Measurements from ENCODE around the gene CBY3. TPM values are rescaled to one million over a fixed set of nuclear protein-coding genes. Genes with fewer than 3 reads are reported as not detected.
A peak's percentile ranks its signal among the peaks of the same experiment; 100 is the strongest.

Gene CBY3
- total and polyA plus RNA-seq, 2 of the 13 experiments (the other 11 are each of a cell fraction or from before 2014, with no cell fraction given) = not detected

GRCh38 chr5:179697993-179698934, 17.4 kb upstream of the CBY3 start (continued):
- no peak for TF ChIP-seq ZNF484 (CRISPR knock-in tag; IDR thresholded peaks at IDR 0.05; ENCODE audit: borderline replicate concordance, low read depth)
- peak; percentile 43 for TF ChIP-seq XRCC5 (optimal IDR thresholded peaks at IDR 0.05; ENCODE audit: low read length)
- no peak for TF ChIP-seq HNRNPK (IDR thresholded peaks at IDR 0.05; ENCODE audit: low read depth, low read length, poor library complexity, severe bottlenecking)
- TF ChIP-seq GLI4 (CRISPR knock-in tag; IDR thresholded peaks at IDR 0.05; ENCODE audit: borderline replicate concordance) = no peak
- TF ChIP-seq IKZF4 (CRISPR knock-in tag; IDR thresholded peaks at IDR 0.05; ENCODE audit: borderline replicate concordance, low read depth, not compliant biosample characterization) = no peak
- TF ChIP-seq HMG20B (CRISPR knock-in tag; conservative IDR thresholded peaks at IDR 0.05) = no peak
- TF ChIP-seq YEATS4 (CRISPR knock-in tag; IDR thresholded peaks at IDR 0.05; ENCODE audit: borderline replicate concordance) = peak; percentile 64
- no peak for TF ChIP-seq KLF9 (CRISPR knock-in tag; IDR thresholded peaks at IDR 0.05; ENCODE audit: low read depth)
- TF ChIP-seq ZNF816 (CRISPR knock-in tag; IDR thresholded peaks at IDR 0.05; ENCODE audit: borderline replicate concordance) = no peak; the same call in 1 of the 2 replicates
- TF ChIP-seq NCOA1 (CRISPR knock-in tag; IDR thresholded peaks at IDR 0.05) = no peak; the same call in 1 of the 2 replicates
- TF ChIP-seq REXO4 (CRISPR knock-in tag; IDR thresholded peaks at IDR 0.05; ENCODE audit: borderline replicate concordance) = no peak
- TF ChIP-seq SSRP1 (CRISPR knock-in tag; IDR thresholded peaks at IDR 0.05) = no peak
- no peak; the same call in 1 of the 2 replicates for TF ChIP-seq ERF (CRISPR knock-in tag; IDR thresholded peaks at IDR 0.05)
- TF ChIP-seq NFATC3 (CRISPR knock-in tag; IDR thresholded peaks at IDR 0.05) = no peak
- TF ChIP-seq, protein P1, sequence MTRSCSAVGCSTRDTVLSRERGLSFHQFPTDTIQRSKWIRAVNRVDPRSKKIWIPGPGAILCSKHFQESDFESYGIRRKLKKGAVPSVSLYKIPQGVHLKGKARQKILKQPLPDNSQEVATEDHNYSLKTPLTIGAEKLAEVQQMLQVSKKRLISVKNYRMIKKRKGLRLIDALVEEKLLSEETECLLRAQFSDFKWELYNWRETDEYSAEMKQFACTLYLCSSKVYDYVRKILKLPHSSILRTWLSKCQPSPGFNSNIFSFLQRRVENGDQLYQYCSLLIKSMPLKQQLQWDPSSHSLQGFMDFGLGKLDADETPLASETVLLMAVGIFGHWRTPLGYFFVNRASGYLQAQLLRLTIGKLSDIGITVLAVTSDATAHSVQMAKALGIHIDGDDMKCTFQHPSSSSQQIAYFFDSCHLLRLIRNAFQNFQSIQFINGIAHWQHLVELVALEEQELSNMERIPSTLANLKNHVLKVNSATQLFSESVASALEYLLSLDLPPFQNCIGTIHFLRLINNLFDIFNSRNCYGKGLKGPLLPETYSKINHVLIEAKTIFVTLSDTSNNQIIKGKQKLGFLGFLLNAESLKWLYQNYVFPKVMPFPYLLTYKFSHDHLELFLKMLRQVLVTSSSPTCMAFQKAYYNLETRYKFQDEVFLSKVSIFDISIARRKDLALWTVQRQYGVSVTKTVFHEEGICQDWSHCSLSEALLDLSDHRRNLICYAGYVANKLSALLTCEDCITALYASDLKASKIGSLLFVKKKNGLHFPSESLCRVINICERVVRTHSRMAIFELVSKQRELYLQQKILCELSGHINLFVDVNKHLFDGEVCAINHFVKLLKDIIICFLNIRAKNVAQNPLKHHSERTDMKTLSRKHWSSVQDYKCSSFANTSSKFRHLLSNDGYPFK (CRISPR knock-in tag; IDR thresholded peaks at IDR 0.05; ENCODE audit: borderline replicate concordance) = peak; percentile 55; the same call in 1 of the 2 replicates
- no peak; the same call in 1 of the 2 replicates for TF ChIP-seq SALL2 (CRISPR knock-in tag; IDR thresholded peaks at IDR 0.05)
- peak; percentile 7; the same call in 1 of the 2 replicates for TF ChIP-seq ZBTB44 (CRISPR knock-in tag; IDR thresholded peaks at IDR 0.05)
- TF ChIP-seq PRMT3 (CRISPR knock-in tag; IDR thresholded peaks at IDR 0.05; ENCODE audit: borderline replicate concordance, low read depth) = no peak
- TF ChIP-seq KMT2A (CRISPR knock-in tag; IDR thresholded peaks at IDR 0.05) = peak; percentile 92
- TF ChIP-seq KMT2B (CRISPR knock-in tag; IDR thresholded peaks at IDR 0.05) = peak; percentile 87
- 0 out of 2 replicates have a peak, but pooled peaks have one; percentile 5 for TF ChIP-seq MIXL1 (CRISPR knock-in tag; IDR thresholded peaks at IDR 0.05)
- 0 out of 2 replicates have a peak, but pooled peaks have one; percentile 32 for TF ChIP-seq HOXA9 (CRISPR knock-in tag; IDR thresholded peaks at IDR 0.05; ENCODE audit: borderline replicate concordance)
- TF ChIP-seq, protein P2, sequence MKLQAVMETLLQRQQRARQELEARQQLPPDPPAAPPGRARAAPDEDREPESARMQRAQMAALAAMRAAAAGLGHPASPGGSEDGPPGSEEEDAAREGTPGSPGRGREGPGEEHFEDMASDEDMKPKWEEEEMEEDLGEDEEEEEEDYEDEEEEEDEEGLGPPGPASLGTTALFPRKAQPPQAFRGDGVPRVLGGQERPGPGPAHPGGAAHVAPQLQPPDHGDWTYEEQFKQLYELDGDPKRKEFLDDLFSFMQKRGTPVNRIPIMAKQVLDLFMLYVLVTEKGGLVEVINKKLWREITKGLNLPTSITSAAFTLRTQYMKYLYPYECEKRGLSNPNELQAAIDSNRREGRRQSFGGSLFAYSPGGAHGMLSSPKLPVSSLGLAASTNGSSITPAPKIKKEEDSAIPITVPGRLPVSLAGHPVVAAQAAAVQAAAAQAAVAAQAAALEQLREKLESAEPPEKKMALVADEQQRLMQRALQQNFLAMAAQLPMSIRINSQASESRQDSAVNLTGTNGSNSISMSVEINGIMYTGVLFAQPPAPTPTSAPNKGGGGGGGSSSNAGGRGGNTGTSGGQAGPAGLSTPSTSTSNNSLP (IDR thresholded peaks at IDR 0.05; ENCODE audit: low read depth, low read length) = no peak

Data from HepG2 (cell line).